H1 (cell line): ENCODE measurements around the gene LANCL1. TPM values are rescaled to one million over a fixed set of nuclear protein-coding genes. Genes with fewer than 3 reads are reported as not detected.

Experiments used
- CHD1 ChIP-seq: IDR thresholded peaks from 2 replicates; pipeline ENCODE4 v1.6.1; 2012; ENCODE audit warnings: low read depth, low read length, improper control_type of control experiment
- polyA plus RNA-seq, 7 experiments: library from polyadenylated mRNA; depleted of rRNA in 3 of 7; stranded (reverse) in 5 of 7; unstranded in 2 of 7; fragments of >200 nt in 5 of 7; fragments of 200-250 nt in 2 of 7; gene quantifications; 1 replicate in 5 of 7; 2 replicates in 1 of 7; 4 replicates in 1 of 7; pipeline versions ENCODE4 v1.2.1 to v1.2.3, GENCODE V29; 2011 to 2013; ENCODE audit warnings: missing spikeins in 2 of 7, mixed read lengths in 2 of 7
- total RNA-seq: library from RNA; stranded (reverse); fragmentation: NEBNext Ultra II Directional; extraction: Animal tissue kit (Norgen Biotek cat#: 25700); gene quantifications from 2 replicates; pipeline ENCODE4 v1.2.1, GENCODE V29; 2021

LANCL1 gene
- total and polyA plus RNA-seq, 2 of the 8 experiments (the other 6 are each of a cell fraction or from before 2014, with no cell fraction given): 26.2 to 48.7 TPM

- TF ChIP-seq CHD1: no peak
These were observed 16.0 kb downstream of the LANCL1 start (continued) for GRCh38 chr2:210460322-210461227.
